GM23338 (cell line): Measurements from ENCODE around the gene KATNAL2. TPM values are rescaled to one million over a fixed set of nuclear protein-coding genes. Genes with fewer than 3 reads are reported as not detected.

Experiments used
- ATAC-seq: fragments of 200-7000 bp; cut with Tn5 transposase; 3 replicates; pipeline ENCODE4 v1.9.1; 2020
- DNase-seq: peaks from one replicate; pipeline ENCODE4 v3.0.0-alpha.2; 2015; ENCODE audit warnings: low spot score
- H2AFZ ChIP-seq: fragments of 200-600 bp; sonication (generic); 2 replicates; pipeline ENCODE4 v1.8.0; 2016; ENCODE audit warnings: antibody characterized with exemption, mild to moderate bottlenecking, moderate library complexity
- H3F3A ChIP-seq: fragments of 200-600 bp; sonication (generic); replicated peaks from 2 replicates; pipeline ENCODE4 v1.8.0; 2017; ENCODE audit warnings: antibody characterized with exemption, mixed run types, low read depth
- H3K27ac ChIP-seq: fragments of 200-600 bp; sonication (generic); 2 replicates; pipeline ENCODE4 v1.6.1; 2016; ENCODE audit warnings: low read depth
- H3K27me3 ChIP-seq: fragments of 200-600 bp; sonication (generic); 2 replicates; pipeline ENCODE4 v1.8.0; 2016; ENCODE audit warnings: mild to moderate bottlenecking, mixed run types, moderate library complexity; ENCODE audit not compliant: insufficient read depth
- H3K36me3 ChIP-seq: fragments of 200-600 bp; sonication (generic); 2 replicates; pipeline ENCODE4 v1.8.0; 2016; ENCODE audit warnings: mild to moderate bottlenecking; ENCODE audit not compliant: insufficient read depth
- H3K4me1 ChIP-seq: fragments of 200-600 bp; sonication (generic); 2 replicates; pipeline ENCODE4 v1.8.0; 2016; ENCODE audit warnings: mild to moderate bottlenecking, moderate library complexity; ENCODE audit not compliant: insufficient read depth
- H3K4me2 ChIP-seq: fragments of 200-600 bp; sonication (generic); 2 replicates; pipeline ENCODE4 v1.7.1; 2017; ENCODE audit warnings: mixed run types
- H3K4me3 ChIP-seq: fragments of 200-600 bp; sonication (generic); 2 replicates; pipeline ENCODE4 v1.6.1; 2016; ENCODE audit warnings: mixed run types
- H3K79me2 ChIP-seq: fragments of 200-600 bp; sonication (generic); replicated peaks from 2 replicates; pipeline ENCODE4 v1.8.0; 2017; ENCODE audit warnings: mild to moderate bottlenecking; ENCODE audit not compliant: insufficient read depth
- H3K9me2 ChIP-seq: fragments of 200-600 bp; sonication (generic); 2 replicates; pipeline ENCODE4 v1.8.0; 2017; ENCODE audit not compliant: insufficient read depth
- H4K20me1 ChIP-seq: fragments of 200-600 bp; sonication (generic); replicated peaks from 2 replicates; pipeline ENCODE4 v1.8.0; 2017; ENCODE audit warnings: mild to moderate bottlenecking; ENCODE audit not compliant: insufficient read depth
- H3K27ac Mint-ChIP-seq: 2 replicates; pipeline ENCODE4 v1.8.0; 2020; ENCODE audit warnings: inconsistent platforms, mild to moderate bottlenecking, moderate library complexity, mixed read lengths
- H3K27me3 Mint-ChIP-seq: 3 replicates; pipeline ENCODE4 v1.8.0; 2022; ENCODE audit warnings: low read depth, mild to moderate bottlenecking, moderate library complexity, mixed read lengths, inconsistent platforms; ENCODE audit not compliant: insufficient read depth, poor library complexity
- H3K36me3 Mint-ChIP-seq: 3 replicates; pipeline ENCODE4 v1.8.0; 2021; ENCODE audit warnings: low read depth, mild to moderate bottlenecking, inconsistent platforms, moderate library complexity, mixed read lengths
- H3K4me1 Mint-ChIP-seq: 3 replicates; pipeline ENCODE4 v1.8.0; 2020; ENCODE audit warnings: mild to moderate bottlenecking, inconsistent platforms, mixed read lengths
- H3K4me3 Mint-ChIP-seq: 3 replicates; pipeline ENCODE4 v1.8.0; 2021; ENCODE audit warnings: moderate library complexity, mild to moderate bottlenecking, inconsistent platforms, mixed read lengths
- H3K9me3 Mint-ChIP-seq: 3 replicates; pipeline ENCODE4 v1.8.0; 2020; ENCODE audit warnings: moderate library complexity, mild to moderate bottlenecking, inconsistent platforms, mixed read lengths
- EZH2 ChIP-seq: fragments of 200-600 bp; sonication (generic); IDR thresholded peaks from one replicate; pipeline ENCODE4 v1.8.0; 2017; ENCODE audit warnings: antibody characterized with exemption, mild to moderate bottlenecking, low read depth; ENCODE audit not compliant: unreplicated experiment
- JUNB ChIP-seq: IDR thresholded peaks from one replicate; pipeline ENCODE4 v1.6.1; 2016; ENCODE audit warnings: antibody characterized with exemption; ENCODE audit not compliant: unreplicated experiment
- NANOG ChIP-seq: IDR thresholded peaks from 2 replicates; pipeline ENCODE4 v1.6.1; 2016; ENCODE audit warnings: antibody characterized with exemption, borderline replicate concordance
- STAT1 ChIP-seq: IDR thresholded peaks from one replicate; pipeline ENCODE4 v1.6.1; 2016; ENCODE audit warnings: antibody characterized with exemption; ENCODE audit not compliant: unreplicated experiment
- ZNF114 ChIP-seq: fragments of 250-450 bp; sonication (Bioruptor Pico); IDR thresholded peaks from 2 replicates; pipeline ENCODE4 v1.5.0; 2020; ENCODE audit warnings: mild to moderate bottlenecking, moderate library complexity
- ZNF331 ChIP-seq: fragments of 250-450 bp; sonication (Bioruptor Pico); IDR thresholded peaks from 2 replicates; pipeline ENCODE4 v1.5.0; 2020; ENCODE audit warnings: low read depth, mild to moderate bottlenecking, moderate library complexity
- polyA plus RNA-seq: library from polyadenylated mRNA; unstranded; fragments of >200 nt; fragmentation: Nextera tagmentation; extraction: Ambion mirVana; gene quantifications from 2 replicates; pipeline ENCODE4 v1.2.1, GENCODE V29; 2016
- total RNA-seq: library from RNA; depleted of rRNA; stranded (reverse); fragments of >200 nt; shearing (Covaris generic); gene quantifications from 2 replicates; pipeline ENCODE4 v1.2.3, GENCODE V29; 2014
- TF ChIP-seq, protein P1 (sequence below), 2 experiments: fragments of 200-600 bp in 1 of 2; sonication (generic) in 1 of 2; conservative IDR thresholded peaks; 2 replicates each; pipeline versions ENCODE4 v1.5.1 to v1.6.1; 2016 to 2017; ENCODE audit warnings: antibody characterized with exemption in 2 of 2, low read depth in 2 of 2, mild to moderate bottlenecking in 2 of 2, moderate library complexity in 1 of 2
- TF ChIP-seq, protein P2 (sequence below): IDR thresholded peaks from 2 replicates; pipeline ENCODE4 v1.6.1; 2016; ENCODE audit warnings: antibody characterized with exemption
- TF ChIP-seq, protein P3 (sequence below): fragments of 250-450 bp; sonication (Bioruptor Pico); IDR thresholded peaks from 2 replicates; pipeline ENCODE4 v1.5.0; 2020; ENCODE audit warnings: mild to moderate bottlenecking, moderate library complexity

The KATNAL2 gene
- total and polyA plus RNA-seq, 2 experiments from 2014 or later, result 11.8 TPM

DNA sequence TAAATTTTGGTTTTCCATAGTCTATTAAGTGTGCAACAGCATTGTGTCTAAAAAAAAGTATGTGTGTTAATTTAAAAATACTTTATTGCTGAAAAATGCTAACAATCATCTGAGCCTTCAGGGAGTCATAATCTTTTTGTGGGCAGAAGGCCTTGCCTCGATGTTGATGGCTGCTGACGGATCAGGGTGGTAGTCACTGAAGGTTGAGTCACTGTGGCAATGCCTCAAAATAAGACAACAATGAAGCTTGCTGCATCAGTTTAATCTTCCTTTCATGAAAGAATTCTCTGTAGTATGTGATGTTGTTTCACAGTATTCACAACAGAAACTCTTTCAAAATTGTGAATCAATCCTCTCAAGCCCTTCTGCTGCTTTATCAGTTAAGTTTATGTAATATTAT lies 201.6 kb downstream of the KATNAL2 start:
- Mint-ChIP-seq H3K36me3 (peaks cover 18% of the 10 kb centered on the region; the same call in 2 of the 3 replicates), H3K27me3 (no peaks in the 10 kb centered on the region), H3K9me3 (no peaks in the 10 kb centered on the region), H3K4me3 (no peak overlapping the region), H3K4me1 (peaks cover 18% of the 10 kb centered on the region), H3K27ac (no peak overlapping the region)
- H3K27ac ChIP-seq, result no peak overlapping the region
- no peak for DNase-seq
- no peaks in the 10 kb centered on the region for H3K36me3 ChIP-seq
- no peaks in the 10 kb centered on the region for H3K27me3 ChIP-seq
- H4K20me1 ChIP-seq, result no peaks in the 10 kb centered on the region
- H3K4me3 ChIP-seq, result no peak overlapping the region
- no peak overlapping the region for H2AFZ ChIP-seq
- H3K4me1 ChIP-seq, result peaks cover 7% of the 10 kb centered on the region
- no peaks in the 10 kb centered on the region for H3F3A ChIP-seq
- no peaks in the 10 kb centered on the region for H3K79me2 ChIP-seq
- no peak for ATAC-seq
- H3K9me2 ChIP-seq, result no peaks in the 10 kb centered on the region
- no peak for TF ChIP-seq ZNF114
- TF ChIP-seq STAT1, result no peak
- TF ChIP-seq, protein P1, sequence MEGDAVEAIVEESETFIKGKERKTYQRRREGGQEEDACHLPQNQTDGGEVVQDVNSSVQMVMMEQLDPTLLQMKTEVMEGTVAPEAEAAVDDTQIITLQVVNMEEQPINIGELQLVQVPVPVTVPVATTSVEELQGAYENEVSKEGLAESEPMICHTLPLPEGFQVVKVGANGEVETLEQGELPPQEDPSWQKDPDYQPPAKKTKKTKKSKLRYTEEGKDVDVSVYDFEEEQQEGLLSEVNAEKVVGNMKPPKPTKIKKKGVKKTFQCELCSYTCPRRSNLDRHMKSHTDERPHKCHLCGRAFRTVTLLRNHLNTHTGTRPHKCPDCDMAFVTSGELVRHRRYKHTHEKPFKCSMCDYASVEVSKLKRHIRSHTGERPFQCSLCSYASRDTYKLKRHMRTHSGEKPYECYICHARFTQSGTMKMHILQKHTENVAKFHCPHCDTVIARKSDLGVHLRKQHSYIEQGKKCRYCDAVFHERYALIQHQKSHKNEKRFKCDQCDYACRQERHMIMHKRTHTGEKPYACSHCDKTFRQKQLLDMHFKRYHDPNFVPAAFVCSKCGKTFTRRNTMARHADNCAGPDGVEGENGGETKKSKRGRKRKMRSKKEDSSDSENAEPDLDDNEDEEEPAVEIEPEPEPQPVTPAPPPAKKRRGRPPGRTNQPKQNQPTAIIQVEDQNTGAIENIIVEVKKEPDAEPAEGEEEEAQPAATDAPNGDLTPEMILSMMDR (conservative IDR thresholded peaks at IDR 0.05; ENCODE audit: low read depth in 2 of 2), result no peak
- no peak for TF ChIP-seq NANOG
- TF ChIP-seq EZH2, result no peak
- TF ChIP-seq ZNF331, result no peak
- TF ChIP-seq, protein P2, sequence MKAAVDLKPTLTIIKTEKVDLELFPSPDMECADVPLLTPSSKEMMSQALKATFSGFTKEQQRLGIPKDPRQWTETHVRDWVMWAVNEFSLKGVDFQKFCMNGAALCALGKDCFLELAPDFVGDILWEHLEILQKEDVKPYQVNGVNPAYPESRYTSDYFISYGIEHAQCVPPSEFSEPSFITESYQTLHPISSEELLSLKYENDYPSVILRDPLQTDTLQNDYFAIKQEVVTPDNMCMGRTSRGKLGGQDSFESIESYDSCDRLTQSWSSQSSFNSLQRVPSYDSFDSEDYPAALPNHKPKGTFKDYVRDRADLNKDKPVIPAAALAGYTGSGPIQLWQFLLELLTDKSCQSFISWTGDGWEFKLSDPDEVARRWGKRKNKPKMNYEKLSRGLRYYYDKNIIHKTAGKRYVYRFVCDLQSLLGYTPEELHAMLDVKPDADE, result no peak
- no peak for TF ChIP-seq JUNB
- TF ChIP-seq, protein P3, sequence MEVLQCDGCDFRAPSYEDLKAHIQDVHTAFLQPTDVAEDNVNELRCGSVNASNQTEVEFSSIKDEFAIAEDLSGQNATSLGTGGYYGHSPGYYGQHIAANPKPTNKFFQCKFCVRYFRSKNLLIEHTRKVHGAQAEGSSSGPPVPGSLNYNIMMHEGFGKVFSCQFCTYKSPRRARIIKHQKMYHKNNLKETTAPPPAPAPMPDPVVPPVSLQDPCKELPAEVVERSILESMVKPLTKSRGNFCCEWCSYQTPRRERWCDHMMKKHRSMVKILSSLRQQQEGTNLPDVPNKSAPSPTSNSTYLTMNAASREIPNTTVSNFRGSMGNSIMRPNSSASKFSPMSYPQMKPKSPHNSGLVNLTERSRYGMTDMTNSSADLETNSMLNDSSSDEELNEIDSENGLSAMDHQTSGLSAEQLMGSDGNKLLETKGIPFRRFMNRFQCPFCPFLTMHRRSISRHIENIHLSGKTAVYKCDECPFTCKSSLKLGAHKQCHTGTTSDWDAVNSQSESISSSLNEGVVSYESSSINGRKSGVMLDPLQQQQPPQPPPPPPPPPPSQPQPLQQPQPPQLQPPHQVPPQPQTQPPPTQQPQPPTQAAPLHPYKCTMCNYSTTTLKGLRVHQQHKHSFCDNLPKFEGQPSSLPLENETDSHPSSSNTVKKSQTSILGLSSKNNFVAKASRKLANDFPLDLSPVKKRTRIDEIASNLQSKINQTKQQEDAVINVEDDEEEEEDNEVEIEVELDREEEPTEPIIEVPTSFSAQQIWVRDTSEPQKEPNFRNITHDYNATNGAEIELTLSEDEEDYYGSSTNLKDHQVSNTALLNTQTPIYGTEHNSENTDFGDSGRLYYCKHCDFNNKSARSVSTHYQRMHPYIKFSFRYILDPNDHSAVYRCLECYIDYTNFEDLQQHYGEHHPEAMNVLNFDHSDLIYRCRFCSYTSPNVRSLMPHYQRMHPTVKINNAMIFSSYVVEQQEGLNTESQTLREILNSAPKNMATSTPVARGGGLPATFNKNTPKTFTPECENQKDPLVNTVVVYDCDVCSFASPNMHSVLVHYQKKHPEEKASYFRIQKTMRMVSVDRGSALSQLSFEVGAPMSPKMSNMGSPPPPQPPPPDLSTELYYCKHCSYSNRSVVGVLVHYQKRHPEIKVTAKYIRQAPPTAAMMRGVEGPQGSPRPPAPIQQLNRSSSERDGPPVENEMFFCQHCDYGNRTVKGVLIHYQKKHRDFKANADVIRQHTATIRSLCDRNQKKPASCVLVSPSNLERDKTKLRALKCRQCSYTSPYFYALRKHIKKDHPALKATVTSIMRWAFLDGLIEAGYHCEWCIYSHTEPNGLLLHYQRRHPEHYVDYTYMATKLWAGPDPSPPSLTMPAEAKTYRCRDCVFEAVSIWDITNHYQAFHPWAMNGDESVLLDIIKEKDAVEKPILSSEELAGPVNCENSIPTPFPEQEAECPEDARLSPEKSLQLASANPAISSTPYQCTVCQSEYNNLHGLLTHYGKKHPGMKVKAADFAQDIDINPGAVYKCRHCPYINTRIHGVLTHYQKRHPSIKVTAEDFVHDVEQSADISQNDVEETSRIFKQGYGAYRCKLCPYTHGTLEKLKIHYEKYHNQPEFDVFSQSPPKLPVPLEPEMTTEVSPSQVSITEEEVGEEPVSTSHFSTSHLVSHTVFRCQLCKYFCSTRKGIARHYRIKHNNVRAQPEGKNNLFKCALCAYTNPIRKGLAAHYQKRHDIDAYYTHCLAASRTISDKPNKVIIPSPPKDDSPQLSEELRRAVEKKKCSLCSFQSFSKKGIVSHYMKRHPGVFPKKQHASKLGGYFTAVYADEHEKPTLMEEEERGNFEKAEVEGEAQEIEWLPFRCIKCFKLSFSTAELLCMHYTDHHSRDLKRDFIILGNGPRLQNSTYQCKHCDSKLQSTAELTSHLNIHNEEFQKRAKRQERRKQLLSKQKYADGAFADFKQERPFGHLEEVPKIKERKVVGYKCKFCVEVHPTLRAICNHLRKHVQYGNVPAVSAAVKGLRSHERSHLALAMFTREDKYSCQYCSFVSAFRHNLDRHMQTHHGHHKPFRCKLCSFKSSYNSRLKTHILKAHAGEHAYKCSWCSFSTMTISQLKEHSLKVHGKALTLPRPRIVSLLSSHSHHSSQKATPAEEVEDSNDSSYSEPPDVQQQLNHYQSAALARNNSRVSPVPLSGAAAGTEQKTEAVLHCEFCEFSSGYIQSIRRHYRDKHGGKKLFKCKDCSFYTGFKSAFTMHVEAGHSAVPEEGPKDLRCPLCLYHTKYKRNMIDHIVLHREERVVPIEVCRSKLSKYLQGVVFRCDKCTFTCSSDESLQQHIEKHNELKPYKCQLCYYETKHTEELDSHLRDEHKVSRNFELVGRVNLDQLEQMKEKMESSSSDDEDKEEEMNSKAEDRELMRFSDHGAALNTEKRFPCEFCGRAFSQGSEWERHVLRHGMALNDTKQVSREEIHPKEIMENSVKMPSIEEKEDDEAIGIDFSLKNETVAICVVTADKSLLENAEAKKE, result no peak
- no peak overlapping the region for H3K4me2 ChIP-seq
